ENCODE data around the gene DCLK1.

DNA sequence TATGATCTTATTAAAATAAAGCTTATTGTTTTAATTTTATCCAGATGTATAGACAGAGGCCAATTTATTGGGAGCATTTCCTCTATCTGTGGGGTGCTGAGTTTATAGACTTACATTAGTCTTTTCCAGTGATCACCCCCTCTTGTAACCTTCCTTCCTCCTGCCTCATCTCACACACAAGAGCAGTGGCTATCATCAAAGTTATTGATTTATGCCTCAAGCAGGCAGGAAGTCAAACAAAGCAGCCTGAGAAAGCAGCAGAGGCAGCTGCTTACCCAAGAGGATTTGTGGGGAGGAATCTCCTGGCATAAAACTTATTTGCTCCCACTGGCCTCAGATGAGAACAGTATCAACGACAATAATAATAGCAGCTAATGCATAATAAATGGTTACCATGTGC lies 26.3 kb upstream of the DCLK1 start:
- TF ChIP-seq EZH2 (IDR thresholded peaks at IDR 0.05; ENCODE audit: borderline replicate concordance, low read length) = no peak
- TF ChIP-seq, protein P1, sequence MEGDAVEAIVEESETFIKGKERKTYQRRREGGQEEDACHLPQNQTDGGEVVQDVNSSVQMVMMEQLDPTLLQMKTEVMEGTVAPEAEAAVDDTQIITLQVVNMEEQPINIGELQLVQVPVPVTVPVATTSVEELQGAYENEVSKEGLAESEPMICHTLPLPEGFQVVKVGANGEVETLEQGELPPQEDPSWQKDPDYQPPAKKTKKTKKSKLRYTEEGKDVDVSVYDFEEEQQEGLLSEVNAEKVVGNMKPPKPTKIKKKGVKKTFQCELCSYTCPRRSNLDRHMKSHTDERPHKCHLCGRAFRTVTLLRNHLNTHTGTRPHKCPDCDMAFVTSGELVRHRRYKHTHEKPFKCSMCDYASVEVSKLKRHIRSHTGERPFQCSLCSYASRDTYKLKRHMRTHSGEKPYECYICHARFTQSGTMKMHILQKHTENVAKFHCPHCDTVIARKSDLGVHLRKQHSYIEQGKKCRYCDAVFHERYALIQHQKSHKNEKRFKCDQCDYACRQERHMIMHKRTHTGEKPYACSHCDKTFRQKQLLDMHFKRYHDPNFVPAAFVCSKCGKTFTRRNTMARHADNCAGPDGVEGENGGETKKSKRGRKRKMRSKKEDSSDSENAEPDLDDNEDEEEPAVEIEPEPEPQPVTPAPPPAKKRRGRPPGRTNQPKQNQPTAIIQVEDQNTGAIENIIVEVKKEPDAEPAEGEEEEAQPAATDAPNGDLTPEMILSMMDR (conservative IDR thresholded peaks at IDR 0.05 in 1 of 2, IDR thresholded peaks at IDR 0.05 in 1 of 2; ENCODE audit: extremely low read depth in 1 of 2, insufficient read depth in 1 of 2, low read depth in 1 of 2, low read length in 2 of 2) = no peak
